ENCODE measurements around the gene HMCN2.

Gene HMCN2

DNA sequence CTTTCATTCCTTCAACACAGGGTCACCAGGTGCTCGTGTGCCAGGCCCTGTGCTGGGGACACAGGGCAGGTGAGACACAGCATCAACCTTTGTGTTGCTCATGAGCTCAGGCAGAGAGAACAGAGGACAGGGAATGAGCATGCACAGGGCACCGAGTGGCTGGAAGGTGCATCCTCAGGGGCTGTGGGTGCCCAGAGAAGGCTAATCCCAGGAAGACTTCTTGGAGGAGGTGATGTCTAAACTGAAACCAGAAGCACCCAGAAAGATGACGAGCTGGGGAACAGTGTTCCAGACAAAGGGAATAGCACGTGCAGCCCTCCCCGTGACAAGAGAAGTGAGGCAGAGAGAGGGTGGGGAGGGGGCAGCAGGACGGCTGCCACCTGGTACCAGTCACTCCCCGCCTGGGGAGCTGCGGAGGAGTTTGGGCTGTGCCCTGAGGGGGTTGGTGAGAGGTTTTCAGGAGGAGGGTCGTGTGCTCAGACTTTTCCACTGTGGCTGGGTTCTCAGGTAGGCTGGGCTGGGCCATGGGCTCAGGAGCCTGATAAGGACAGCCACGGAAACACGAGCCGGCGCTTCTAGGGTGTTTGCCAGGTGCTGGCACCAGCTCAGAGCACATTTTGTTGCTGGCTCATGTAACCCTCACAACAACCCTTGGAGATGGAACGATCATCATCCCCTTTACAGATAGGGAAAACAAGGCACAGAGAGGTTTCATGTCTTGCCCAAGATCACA is 46.0 kb downstream of the HMCN2 start:
- DNase-seq, result no peak

DNA sequence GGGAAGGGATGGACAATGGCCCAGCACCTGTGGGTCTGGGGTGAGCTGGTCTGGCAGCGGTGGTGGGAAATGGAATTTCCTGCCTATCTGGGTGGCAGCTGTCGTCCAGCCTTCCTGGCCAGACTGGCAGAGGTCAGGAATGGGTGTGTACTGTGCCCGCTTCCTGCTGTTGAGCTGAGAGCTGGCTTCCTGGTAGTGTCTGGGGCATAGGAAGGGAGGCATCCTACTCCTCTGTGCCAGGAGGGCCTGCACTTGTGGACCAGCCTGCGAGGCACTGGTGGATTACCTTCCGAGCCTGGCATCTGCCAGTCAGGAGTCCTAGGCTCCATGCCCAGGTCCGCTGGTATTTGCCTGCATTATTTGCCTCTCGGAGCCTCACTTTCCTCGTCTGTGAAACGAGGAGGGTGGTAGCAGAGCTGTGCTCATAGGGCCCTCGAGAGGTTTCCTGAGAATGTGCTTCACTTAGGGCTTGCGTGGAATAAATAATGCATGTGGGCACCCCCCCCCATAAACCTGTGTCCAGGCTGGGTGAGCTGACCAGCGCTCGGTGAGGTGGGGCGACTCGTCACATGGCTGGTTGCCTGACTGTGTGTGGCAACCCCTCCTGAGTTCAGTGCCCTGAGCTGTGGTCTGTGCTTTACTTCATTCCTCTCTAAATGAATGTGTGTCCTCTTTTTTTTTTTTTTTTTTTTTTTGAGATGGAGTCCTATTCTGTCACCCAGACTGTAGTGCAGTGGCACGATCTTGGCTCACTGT is 47.7 kb downstream of the HMCN2 start:
- no peak for DNase-seq

DNA sequence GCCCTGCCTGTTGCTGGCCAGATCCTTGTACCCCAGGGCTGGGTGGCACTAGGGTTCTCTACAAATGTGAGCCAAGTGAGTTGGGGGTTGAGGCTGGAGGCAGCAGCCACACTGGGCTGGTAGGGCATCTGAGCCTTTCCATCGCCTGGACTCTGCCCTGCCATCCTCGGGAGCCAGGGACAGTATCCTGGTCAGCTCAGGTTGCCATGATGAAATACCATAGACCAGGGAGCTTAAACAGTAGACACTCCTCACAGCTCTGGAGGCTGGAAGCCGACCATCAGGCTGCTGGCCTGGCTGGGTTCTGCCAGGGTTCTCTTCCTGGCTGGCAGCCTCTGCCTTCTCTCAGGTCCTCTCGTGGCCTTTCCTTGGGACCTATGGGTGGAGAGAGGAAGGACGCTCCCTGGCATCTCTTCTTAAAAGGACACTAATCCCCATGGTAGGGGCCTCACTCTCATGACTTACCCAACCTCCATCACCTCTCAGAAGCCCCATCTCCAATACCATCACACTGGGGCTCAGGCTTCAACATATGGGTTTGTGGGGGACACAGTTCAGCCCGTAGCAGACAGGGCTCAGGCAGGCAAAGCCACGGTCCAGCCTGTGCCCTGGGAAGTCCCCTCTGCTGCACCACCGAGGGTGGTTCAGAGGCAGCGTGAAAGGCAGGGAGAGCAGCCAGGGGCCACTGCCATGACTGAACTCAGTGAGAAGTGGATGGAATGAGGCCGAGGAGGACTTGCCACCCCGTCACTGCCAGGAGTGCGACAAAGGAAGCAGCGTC is 50.1 kb downstream of the HMCN2 start:
- DNase-seq, result no peak

DNA sequence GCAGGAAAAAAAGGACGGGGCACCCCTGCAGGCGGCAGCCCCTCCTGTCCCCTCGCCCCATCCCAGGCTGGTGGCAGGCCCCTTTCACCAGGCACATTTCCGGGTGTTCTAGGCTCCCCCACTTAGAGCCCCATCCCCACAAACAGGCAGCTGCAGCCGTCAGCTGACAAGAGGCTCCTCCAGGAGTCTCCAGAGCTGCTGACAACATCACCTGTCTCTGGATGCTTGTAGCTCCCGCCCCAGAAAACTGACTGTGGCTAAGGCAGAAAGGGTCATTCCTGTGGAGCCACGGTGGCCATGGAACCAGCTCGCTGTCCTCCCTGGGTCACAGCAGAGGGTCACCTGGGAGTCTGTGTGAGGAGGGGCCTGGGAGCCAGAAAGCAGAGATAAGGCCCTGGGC is 50.9 kb downstream of the HMCN2 start:
- DNase-seq, result no peak

DNA sequence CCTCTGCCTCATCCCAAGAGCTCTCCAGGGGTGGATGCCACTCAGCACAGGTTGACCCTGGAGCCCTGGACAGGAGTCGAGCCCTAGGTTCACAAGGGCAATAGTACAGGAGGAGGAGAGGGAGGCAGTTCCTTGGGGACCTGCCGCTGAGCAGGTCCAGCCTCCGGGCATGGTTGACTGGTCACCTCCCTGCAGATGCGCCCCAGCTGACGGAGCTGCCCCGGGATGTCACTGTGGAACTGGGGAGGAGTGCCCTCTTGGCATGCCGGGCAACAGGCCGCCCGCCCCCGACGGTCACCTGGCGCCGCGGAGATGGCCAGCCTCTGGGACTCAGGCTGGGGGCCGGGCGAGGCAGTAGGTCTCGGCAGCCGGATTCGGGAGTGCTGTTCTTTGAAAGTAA is 53.7 kb downstream of the HMCN2 start:
- no peak for DNase-seq

DNA sequence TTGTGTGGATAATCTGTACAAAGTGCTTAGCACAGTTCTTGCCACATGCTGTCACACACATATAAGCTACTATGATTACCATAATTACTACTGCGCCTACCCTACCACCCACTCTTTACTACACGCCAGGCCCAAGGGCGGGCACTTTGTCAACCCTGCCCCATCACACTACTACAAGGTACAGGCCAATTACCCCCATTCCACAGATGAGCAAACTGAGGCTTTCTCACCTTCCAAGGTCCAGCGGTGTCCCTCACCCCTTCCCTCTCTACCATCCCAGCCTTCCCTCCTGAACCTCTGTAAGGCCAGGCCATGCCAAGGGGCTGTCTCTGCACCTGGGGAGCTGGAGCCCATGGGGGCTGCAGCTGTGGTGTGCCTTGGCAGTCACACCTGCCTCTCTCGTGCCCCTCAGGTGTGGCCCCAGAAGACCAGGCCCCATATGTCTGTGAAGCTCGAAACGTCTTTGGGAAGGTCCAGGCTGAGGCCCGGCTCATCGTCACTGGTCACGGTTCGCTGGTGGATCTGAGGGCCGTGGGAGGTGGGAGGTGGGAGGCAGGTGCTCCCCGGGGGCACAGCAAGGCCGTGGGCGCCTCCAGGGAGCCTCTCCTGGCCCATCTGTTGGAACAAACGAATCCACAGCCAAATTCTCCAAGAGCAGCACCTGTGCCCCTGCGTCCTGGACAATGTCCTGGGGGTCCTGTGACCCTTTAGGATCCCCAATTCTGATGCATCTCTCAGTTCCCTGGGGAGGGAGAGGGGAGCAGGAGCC is 54.6 kb downstream of the HMCN2 start:
- no peak for DNase-seq

DNA sequence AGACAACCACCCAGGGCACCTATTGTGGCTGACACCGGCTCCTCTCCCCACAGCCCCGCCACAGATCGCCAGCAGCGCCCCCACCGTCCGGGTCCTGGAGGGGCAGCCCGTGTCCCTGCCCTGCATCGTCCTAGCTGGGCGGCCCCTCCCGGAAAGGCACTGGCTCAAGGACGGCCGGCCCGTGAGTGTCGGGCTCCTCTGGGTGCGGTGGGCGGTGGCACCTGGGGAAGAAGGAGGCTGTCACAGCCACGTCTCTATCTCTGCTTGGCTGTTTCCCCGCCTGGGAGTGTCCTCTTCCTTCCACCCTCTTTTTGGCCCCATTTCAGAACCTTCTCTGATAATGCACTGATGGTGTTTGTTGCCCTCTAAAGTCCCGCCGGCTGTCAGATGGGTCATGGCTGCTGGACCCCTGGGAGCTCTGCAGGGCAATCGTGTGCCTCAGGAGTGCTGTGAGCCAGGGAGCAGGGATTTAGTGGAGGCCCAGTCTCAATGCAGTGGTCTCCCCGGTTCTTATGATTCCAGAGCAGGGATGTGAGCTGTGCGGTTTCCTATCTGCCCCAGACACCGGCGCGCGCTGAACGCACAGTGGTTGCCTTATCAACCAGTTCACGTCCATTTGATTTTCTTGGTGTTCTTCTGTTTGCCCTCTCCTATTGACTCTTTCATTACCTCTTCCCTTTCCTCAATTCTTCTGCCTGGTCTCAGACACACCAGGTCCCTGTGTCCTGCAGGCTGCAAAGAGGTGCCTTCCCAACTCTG is 55.3 kb downstream of the HMCN2 start:
- no peak for DNase-seq

DNA sequence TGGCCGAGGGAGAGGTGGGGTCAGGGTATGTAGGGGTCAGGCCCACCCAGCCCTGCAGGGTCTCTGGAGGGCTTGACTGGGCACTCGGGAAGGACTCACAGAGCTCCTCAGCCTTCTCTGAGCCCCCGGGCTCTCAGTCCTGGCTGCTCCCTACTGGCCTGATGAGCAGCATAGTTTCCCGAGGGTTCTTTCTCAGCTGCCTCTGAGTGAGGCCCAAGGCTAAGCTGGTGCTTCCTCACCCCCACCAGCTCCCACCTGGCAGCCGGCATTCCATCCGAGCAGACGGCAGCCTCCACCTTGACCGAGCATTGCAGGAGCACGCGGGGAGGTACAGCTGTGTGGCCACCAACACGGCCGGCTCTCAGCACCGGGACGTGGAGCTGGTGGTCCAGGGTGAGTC is 56.0 kb downstream of the HMCN2 start:
- DNase-seq, result no peak

DNA sequence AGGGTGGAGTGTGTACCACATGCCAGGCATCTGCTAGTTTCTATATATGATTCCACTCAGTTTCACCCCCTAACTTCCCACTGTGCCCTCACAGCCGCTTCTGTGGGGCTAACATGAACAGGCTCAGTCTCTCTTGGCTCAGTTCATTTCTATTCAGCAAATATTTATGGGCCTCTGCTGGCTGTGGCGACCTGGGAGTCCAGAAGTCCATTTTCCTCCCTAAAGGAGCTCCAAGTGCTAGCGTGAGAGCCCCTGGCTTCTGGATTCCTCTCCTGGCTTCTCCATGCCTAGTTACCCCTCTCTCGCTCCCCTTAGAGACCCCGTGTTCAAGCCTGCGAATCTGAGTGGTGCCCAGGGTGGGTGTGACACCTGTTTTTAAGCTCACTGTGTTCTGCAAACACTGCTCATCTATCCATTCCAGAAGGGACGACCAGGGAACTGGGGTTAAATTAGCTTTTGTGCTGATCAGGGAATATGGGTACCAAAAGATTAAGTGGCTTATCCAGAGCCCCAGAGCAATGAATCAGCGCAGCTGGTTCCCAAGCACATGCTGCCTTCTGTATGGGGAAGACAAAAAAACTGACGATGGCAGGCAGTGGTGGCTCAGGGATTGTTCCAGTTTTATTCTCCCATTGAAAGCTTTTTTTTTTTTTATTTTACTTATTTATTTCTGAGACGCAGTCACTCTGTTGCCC is 57.6 kb downstream of the HMCN2 start:
- no peak for DNase-seq

DNA sequence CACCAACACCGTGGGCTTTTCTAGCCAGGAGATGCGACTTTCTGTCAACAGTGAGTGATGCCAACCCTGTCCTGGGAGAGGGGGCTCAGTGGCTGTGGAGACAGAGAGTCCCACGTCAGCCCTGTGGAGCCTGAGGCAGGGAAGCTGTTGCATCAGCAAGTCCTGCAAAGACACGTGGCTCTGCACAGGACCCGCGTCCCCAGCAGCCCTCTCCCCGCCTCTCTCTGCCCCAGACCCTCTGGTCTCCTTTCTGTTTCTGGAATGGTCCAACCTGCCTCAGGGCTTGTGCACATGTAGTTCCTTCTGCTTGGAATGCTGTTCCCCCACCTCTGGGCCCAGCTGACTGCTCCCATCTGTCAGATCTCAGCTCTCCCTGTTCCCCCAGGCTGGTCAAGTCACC is 60.4 kb downstream of the HMCN2 start:
- DNase-seq, result no peak

DNA sequence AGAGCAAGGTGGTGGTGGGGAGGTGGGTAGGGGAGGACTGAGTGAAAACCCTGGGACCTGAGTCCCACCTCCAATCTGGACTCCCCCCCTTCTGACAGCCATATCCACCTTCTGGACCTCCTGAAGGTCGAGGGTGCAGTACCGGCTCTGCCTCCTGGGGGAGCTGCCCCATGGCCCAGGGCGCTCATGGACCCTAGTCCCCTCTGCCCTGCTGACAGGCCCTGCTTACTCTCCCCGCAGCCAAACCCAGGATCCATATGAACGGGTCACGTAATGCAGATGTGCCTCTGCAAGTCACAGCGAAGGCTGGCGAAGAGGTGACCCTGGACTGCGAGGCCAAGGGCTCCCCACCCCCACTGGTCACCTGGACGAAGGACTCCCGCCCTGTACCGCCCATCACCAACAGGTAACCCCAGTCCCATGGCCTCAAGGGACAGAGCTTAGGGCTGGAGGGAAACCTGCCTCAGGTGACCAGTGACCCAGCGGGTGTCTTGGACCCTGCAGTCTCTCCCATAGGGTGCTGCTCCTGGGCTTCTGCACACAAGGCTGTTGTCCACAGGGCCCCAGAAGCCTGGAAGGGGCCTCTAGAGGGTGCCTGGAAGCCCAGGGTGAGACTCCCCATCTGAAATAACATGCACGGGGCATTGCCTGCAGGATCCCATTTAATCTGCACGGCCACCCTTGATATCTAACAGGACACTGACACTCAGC is 61.7 kb downstream of the HMCN2 start:
- DNase-seq, result no peak

DNA sequence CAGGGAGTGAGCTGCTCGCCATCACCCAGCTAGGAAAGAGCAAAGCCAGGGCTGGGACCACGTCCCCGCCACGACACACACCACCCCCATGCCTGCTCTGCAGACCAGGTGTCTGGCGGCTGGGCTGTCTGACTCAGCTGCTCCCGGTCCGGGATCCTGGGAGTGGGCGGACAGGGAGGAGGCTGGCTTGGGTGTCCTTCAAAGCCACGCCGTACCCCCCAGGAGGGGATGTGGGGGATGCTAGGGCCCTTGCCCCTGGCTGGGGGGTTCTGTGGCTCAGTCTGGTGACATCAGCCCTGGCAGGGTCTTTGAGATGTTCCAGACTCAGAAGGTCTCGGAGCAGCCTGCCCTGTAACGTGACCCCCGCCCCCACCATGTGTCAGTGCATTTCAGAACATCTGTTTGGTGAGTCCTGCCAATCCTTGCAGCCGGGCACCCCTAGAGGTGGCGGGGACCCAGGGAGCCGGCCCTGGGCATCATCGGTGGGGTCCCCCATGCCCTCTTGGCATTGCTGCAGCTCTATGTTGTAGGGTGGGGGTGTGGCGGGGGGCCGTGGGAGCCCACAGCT is 62.3 kb downstream of the HMCN2 start:
- no peak for DNase-seq

DNA sequence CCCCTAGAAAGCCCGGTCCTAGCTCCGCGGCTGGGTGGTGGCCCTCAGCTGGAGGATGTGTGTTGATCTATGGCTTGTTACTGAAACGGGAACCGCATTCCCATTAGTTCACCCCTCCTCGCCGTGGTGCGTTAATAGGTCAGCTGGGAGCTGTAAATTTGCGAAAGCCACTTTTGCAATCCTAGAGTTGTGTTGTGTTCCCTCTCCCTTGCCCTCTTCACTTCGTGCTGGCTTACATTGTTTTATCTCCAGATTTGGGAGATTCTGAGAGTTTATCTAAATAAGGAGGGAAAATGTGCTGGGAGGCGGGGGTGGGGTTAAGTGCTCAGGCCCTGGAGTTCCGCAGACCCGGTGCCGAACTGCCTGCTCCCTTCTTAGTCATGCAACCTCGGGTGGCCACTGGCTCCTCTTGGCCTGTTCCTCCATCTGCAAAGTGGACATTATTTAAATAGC is 62.8 kb downstream of the HMCN2 start:
- no peak for DNase-seq

DNA sequence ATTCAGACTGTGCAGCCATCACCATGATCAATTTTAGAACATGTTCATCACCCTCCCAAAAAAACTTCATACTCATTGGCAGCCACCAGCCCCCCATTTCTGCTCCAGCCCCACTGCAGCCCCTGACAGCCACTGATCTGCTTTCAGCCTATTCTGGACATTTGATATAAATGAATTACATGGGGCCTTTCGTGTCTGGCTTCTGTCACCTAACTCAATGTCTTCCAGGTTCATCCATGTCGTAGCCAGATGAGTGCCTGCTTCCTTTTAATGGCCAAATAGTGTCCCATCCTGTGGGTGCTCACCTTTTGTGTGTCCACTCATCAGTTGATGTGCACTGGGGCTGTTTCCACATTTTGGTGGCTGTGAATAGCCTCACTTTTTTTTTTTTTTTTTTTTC is 63.5 kb downstream of the HMCN2 start:
- no peak for DNase-seq

DNA sequence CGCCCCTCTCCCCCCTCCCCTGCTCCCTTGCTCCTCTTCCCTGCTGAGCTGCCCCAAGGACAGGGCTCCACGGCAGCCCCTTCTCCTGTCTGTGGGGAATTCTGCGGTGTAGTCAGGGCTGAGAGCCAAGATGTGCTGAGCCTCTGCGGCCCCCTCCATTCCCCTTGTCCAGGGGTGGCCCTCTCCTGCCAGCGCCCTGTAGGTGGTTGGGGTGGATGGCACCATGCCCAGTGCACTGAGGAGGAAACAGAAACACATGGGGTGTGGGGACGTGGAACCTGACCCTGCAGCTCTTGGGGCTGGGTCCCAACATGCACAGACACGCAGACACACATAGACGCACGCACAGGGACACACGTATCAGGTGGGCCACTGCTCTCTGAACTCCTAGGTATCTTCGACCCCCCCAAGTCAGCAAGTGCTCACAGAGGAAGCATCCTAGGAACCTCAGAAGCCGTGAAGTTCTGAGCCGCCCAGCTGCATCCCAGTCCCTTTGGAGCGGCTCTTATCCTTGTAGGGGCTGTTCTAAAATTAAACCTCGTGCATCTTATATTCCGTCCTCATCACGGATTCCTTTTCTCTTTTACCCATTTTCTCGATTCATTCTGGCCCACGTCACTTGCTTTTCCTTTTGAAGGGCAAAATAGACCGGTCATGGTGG is 64.8 kb downstream of the HMCN2 start:
- no peak for DNase-seq

DNA sequence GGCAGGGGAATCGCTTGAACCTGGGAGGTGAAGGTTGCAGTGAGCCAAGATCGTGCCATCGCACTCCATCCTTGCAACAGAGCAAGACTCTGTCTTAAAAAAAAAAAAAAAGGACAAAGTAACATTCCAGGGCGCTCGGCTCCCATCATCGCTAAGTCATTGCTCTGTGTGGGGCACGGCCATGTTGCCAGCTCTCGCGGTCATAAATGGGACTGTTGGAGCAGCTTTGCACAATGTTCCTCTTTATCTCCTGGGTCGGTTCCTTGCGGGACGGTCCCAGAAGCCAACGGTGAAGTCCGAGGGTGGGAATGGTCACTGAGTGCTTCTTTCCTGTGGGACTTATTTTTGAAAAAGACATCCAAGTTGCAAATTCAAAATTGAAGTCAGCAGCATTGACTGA is 65.5 kb downstream of the HMCN2 start:
- DNase-seq, result no peak

DNA sequence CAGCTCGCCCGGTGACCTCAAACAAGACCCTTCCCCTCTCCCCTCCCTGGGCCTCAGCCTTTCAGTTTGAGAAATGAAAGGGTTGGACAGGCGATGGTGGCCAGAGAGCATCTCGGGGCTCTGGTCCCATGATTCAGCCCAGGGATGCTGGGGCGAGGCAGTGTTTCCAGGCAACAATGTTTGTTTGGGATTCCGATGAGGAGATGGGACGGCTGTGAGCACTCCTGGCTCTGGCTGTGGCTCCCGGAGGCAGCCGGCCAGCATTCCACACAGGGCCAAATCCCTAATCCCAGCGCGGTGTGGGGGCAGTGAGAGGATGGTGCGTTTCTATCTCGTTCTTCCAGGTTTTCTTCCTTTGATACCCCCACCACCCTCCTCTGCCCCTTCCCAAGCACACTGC is 66.0 kb downstream of the HMCN2 start:
- DNase-seq, result no peak

DNA sequence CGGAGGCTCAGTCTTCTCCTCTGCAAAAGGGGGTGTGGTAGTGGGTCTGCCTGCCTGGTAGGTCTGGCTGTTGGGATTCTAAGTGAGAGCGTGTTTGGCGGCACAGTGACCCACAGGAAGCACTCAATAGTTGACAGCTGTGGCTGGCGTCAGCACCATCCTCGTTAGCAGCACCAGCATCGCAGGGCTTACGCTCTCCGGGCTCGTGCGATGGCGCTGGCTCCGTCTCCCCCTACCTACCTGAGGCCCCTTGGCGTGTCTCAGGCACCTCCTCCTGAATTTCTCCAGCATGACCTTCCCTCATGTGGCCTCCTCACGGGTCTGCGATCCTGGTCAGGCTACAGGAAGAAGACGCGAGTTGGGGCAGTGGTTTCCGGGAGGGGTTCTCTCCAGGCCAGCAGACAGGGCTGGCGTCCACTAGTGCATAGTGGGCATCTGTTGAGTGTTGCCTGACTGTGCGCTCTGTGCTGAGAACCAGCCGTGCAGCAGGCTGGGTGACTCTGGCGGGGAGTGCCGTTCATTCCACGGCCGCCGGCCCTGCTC is 66.9 kb downstream of the HMCN2 start:
- no peak for DNase-seq

DNA sequence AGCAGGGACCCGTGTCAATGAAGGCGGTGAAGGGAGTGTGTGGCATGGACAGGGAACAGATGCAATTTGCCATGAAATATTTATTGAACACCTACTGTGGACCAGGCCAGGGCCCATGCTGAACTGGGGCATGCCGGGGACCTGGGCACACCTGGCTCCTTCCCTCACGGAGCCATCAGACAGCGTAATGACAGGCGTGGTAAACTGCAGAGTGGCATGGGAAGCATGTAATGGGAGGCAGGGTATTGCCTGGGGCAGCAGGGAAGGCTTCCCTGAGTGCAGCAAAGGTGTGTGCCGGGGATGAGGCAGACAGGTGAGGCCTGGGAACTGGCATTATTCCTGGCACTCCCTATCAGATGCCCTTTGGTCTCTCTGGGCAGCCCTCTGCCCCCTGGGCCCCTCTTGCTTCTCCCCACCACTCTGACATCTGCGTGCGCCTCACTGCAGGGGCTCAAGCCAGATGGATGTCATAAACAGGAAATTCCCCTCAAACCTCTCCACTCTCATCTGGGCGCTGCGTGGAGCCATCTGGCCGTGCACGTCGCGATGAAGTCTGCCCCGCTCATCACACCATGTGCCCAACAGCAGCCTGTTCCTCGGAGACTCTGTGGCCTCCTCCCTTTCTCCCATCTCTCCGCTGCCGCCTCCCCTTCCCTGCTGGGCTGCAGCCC is 67.6 kb downstream of the HMCN2 start:
- DNase-seq, result no peak

Measured in kidney glomerular epithelial cell (primary cell).